H1 (cell line): ENCODE data around the gene LY6G5B. TPM values are rescaled to one million over a fixed set of nuclear protein-coding genes. Genes with fewer than 3 reads are reported as not detected.

Source experiments
- BACH1 ChIP-seq: IDR thresholded peaks from 2 replicates; pipeline ENCODE4 v1.6.1; 2012; ENCODE audit warnings: low read length, improper control_type of control experiment
- JUN ChIP-seq: IDR thresholded peaks from 2 replicates; pipeline ENCODE4 v1.6.1; 2011; ENCODE audit warnings: low read depth, mild to moderate bottlenecking, improper control_type of control experiment, low read length
- NANOG ChIP-seq: IDR thresholded peaks from 2 replicates; pipeline ENCODE4 v1.6.1; 2011; ENCODE audit warnings: low read length, low read depth, mild to moderate bottlenecking, inconsistent platforms; ENCODE audit not compliant: insufficient read depth, poor library complexity, severe bottlenecking
- RNF2 ChIP-seq: fragments of 200-900, 300-1000 bp; sonication (generic); IDR thresholded peaks from 2 replicates; pipeline ENCODE4 v1.7.1; 2016; ENCODE audit warnings: borderline replicate concordance, low read depth, mild to moderate bottlenecking, antibody characterized with exemption, low read length; ENCODE audit not compliant: poor library complexity, severe bottlenecking; ENCODE audit errors: missing control alignments
- TBP ChIP-seq: IDR thresholded peaks from 2 replicates; pipeline ENCODE4 v1.6.1; 2011; ENCODE audit warnings: low read depth, low read length, improper control_type of control experiment
- TCF12 ChIP-seq: IDR thresholded peaks from 2 replicates; pipeline ENCODE4 v1.6.1; 2011; ENCODE audit warnings: low read depth, mild to moderate bottlenecking, low read length
- USF2 ChIP-seq: IDR thresholded peaks from 2 replicates; pipeline ENCODE4 v1.6.1; 2011; ENCODE audit warnings: low read length, improper control_type of control experiment
- ZNF274 ChIP-seq: IDR thresholded peaks from 2 replicates; pipeline ENCODE4 v1.7.0; 2012; ENCODE audit warnings: low read length, borderline replicate concordance; ENCODE audit errors: extremely low read depth
- polyA plus RNA-seq, 7 experiments: library from polyadenylated mRNA; depleted of rRNA in 3 of 7; stranded (reverse) in 5 of 7; unstranded in 2 of 7; fragments of >200 nt in 5 of 7; fragments of 200-250 nt in 2 of 7; gene quantifications; 1 replicate in 5 of 7; 2 replicates in 1 of 7; 4 replicates in 1 of 7; pipeline versions ENCODE4 v1.2.1 to v1.2.3, GENCODE V29; 2011 to 2013; ENCODE audit warnings: missing spikeins in 2 of 7, mixed read lengths in 2 of 7
- total RNA-seq: library from RNA; stranded (reverse); fragmentation: NEBNext Ultra II Directional; extraction: Animal tissue kit (Norgen Biotek cat#: 25700); gene quantifications from 2 replicates; pipeline ENCODE4 v1.2.1, GENCODE V29; 2021

Gene LY6G5B
- total and polyA plus RNA-seq, 2 of the 8 experiments (the other 6 are each of a cell fraction or from before 2014, with no cell fraction given) = 10.6 to 12.6 TPM

GRCh38 chr6:31642798-31643570 lies 26.8 kb upstream of the LY6G5B start (continued):
- TF ChIP-seq JUN (no peak), RNF2 (no peak), USF2 (no peak), TBP (no peak), BACH1 (no peak), NANOG (no peak), TCF12 (no peak), ZNF274 (no peak)
